Gastrocnemius medialis (tissue), 4 donors: ENCODE data around the gene GLYATL1.

Source experiments
- POLR2A ChIP-seq, 2 donors: fragments of 450-650 bp; IDR thresholded peaks; one replicate each; pipeline ENCODE4 v1.6.1; 2017; ENCODE audit warnings: antibody characterized with exemption in 2 of 2, mild to moderate bottlenecking in 2 of 2, moderate library complexity in 2 of 2
- TF ChIP-seq, protein P1 (sequence below), 5 experiments: fragments of 450-650 bp in 3 of 5; fragments of 200-600 bp in 2 of 5; sonication (generic) in 2 of 5; IDR thresholded peaks in 4 of 5; conservative IDR thresholded peaks in 1 of 5; 1 replicate in 4 of 5; 2 replicates in 1 of 5; pipeline ENCODE4 v1.5.1; 2016 to 2019; ENCODE audit warnings: antibody characterized with exemption in 5 of 5, mild to moderate bottlenecking in 3 of 5, moderate library complexity in 3 of 5

DNA sequence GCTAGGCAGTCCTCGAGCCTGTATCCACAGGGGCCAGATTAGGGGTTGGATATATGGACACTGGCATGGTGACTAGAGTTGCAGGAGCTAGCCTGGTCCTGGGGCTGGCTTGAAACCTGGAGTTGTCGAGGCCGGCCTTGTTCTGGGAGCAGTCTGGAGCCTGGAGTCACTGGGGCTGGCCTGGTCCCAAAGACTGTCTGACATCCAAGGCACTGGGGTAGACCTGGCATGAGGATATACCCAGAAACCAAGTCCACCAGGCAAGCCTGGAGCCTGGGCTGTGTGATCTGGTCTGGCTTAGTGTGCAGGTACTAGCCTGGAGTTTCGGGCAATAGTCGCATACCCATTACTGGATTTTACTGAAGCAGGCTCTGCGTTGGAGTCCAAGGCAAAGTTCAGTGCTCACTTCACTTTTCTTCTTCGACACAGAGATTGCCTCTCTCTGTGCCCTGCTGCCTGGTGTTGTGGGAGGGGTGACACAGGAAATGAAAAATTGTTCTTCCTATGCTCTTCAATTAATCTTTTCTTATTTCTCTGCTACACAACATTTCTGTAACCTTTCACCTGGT is 4.3 kb upstream of the GLYATL1 start:
- TF ChIP-seq, protein P1, sequence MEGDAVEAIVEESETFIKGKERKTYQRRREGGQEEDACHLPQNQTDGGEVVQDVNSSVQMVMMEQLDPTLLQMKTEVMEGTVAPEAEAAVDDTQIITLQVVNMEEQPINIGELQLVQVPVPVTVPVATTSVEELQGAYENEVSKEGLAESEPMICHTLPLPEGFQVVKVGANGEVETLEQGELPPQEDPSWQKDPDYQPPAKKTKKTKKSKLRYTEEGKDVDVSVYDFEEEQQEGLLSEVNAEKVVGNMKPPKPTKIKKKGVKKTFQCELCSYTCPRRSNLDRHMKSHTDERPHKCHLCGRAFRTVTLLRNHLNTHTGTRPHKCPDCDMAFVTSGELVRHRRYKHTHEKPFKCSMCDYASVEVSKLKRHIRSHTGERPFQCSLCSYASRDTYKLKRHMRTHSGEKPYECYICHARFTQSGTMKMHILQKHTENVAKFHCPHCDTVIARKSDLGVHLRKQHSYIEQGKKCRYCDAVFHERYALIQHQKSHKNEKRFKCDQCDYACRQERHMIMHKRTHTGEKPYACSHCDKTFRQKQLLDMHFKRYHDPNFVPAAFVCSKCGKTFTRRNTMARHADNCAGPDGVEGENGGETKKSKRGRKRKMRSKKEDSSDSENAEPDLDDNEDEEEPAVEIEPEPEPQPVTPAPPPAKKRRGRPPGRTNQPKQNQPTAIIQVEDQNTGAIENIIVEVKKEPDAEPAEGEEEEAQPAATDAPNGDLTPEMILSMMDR (IDR thresholded peaks at IDR 0.05 in 4 of 5, conservative IDR thresholded peaks at IDR 0.05 in 1 of 5): no peak
- TF ChIP-seq POLR2A (IDR thresholded peaks at IDR 0.05): no peak
